ENCODE data around the gene GUCD1.
"Not testable (repeated sequence)": the region's sequence is repeated elsewhere in the genome, so short reads cannot be mapped to it uniquely, and the experiment has no call there.

DNA sequence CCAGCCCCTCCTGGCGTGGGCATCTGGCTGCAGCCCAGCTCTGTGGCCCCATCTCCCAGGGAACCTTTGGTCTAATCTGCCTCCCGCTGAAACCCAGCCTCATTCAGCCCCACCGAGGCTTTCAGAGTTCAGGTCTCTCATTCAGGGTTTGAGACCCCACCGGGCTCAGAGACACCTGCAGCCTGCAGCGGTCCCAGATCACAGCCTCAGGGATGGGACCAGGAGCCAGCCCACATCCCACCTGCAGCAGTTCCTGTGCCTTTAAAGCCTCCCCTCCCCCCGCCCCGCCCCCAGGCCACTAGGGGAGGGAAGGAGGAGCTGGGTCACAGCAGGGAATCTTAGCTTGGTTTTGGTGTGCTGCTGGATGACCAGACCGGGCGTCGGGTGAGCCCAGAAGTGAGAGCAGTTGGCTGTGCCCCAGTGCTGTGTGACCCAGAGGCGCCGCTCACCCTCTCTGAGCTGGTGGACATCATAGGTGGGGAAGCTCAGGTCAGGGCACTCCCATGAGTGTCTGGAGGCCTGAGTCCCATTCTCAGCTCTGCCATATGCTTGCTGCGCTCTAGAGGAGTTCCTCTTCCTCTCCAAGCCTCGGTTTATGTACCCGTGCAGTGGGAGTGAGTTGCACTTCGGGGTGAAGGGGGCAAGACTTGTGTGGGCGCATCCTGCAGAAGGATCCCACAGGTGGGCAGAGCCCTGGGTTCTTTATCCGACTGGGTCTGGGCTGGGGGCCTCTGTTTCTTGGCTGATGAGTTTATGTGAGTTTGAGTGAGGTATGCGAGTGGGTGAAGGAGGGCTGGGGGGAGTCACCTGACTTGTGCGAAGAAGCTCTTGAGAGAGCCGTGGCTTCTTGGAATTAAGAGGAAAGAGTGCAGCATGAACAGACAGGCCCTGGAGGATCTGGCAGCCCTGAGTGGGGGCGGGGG, 48.2 kb upstream of the GUCD1 start, which contains the start of gene GGT1:
- TF ChIP-seq, protein P1, sequence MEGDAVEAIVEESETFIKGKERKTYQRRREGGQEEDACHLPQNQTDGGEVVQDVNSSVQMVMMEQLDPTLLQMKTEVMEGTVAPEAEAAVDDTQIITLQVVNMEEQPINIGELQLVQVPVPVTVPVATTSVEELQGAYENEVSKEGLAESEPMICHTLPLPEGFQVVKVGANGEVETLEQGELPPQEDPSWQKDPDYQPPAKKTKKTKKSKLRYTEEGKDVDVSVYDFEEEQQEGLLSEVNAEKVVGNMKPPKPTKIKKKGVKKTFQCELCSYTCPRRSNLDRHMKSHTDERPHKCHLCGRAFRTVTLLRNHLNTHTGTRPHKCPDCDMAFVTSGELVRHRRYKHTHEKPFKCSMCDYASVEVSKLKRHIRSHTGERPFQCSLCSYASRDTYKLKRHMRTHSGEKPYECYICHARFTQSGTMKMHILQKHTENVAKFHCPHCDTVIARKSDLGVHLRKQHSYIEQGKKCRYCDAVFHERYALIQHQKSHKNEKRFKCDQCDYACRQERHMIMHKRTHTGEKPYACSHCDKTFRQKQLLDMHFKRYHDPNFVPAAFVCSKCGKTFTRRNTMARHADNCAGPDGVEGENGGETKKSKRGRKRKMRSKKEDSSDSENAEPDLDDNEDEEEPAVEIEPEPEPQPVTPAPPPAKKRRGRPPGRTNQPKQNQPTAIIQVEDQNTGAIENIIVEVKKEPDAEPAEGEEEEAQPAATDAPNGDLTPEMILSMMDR (IDR thresholded peaks at IDR 0.05): not testable (repeated sequence)
- TF ChIP-seq POLR2A (IDR thresholded peaks at IDR 0.05): not testable (repeated sequence)

Data from lower leg skin (tissue), 3 donors.